ENCODE measurements around the gene IGLL5. TPM values are rescaled to one million over a fixed set of nuclear protein-coding genes. Genes with fewer than 3 reads are reported as not detected.
"Not testable (repeated sequence)": the region's sequence is repeated elsewhere in the genome, so short reads cannot be mapped to it uniquely, and the experiment has no call there.

IGLL5 gene
- total RNA-seq, 3 donors from 2014 or later (not counting 1 experiment from before 2014, with no cell fraction given): 0.38 to 124 (median 0.93) TPM

- Mint-ChIP-seq H3K4me3 (no peak overlapping the region), H3K36me3 (no peaks in the 10 kb centered on the region), H3K4me1 (peaks cover 0 to 9% of the 10 kb centered on the region in 2 donors), H3K27ac (no peak overlapping the region), H3K9me3 (no peaks in the 10 kb centered on the region), H3K27me3 (ENCODE audit: low read depth in 2 of 2) (peaks cover 10 to 18% of the 10 kb centered on the region in 2 donors)
- Histone ChIP-seq H3K36me3 (ENCODE audit: control insufficient read depth, insufficient read depth, low read length) (no peaks in the 10 kb centered on the region), H3K4me3 (ENCODE audit: low read length) (no peak overlapping the region), H3K4me1 (ENCODE audit: control insufficient read depth, insufficient read depth, low read length) (peaks cover 9% of the 10 kb centered on the region), H3K27me3 (ENCODE audit: control insufficient read depth, insufficient read depth, low read length) (peaks cover 2% of the 10 kb centered on the region), H3K27ac (ENCODE audit: low read length) (no peak overlapping the region), H3K9me3 (ENCODE audit: control insufficient read depth, insufficient read depth, low read length) (no peaks in the 10 kb centered on the region)
- DNase-seq (no peak), ATAC-seq (no peak)
- intact Hi-C loops (cut with micrococcal nuclease): no loop called here
- TF ChIP-seq CTCF (IDR thresholded peaks at IDR 0.05): no peak
- 88% methylated on average over 6 of the region's 6 CpGs for WGBS (ENCODE audit: insufficient coverage)
Observed at GRCh38 chr22:22895776-22896445, 8.3 kb downstream of the IGLL5 start.

GRCh38 chr22:22896601-22897000 is 9.0 kb downstream of the IGLL5 start:
- Histone ChIP-seq H3K27ac (ENCODE audit: low read length) (no peak overlapping the region), H3K9me3 (ENCODE audit: control insufficient read depth, insufficient read depth, low read length) (no peaks in the 10 kb centered on the region), H3K4me3 (ENCODE audit: low read length) (no peak overlapping the region), H3K36me3 (ENCODE audit: control insufficient read depth, insufficient read depth, low read length) (no peaks in the 10 kb centered on the region), H3K27me3 (ENCODE audit: control insufficient read depth, insufficient read depth, low read length) (peaks cover 2% of the 10 kb centered on the region), H3K4me1 (ENCODE audit: control insufficient read depth, insufficient read depth, low read length) (peaks cover 9% of the 10 kb centered on the region)
- DNase-seq (no peak), ATAC-seq (no peak)
- TF ChIP-seq CTCF (IDR thresholded peaks at IDR 0.05): no peak
- 79% methylated on average over 3 of the region's 3 CpGs for WGBS (ENCODE audit: insufficient coverage)
- Mint-ChIP-seq H3K36me3 (no peaks in the 10 kb centered on the region), H3K4me1 (peaks cover 0 to 9% of the 10 kb centered on the region in 2 donors), H3K4me3 (no peak overlapping the region), H3K9me3 (no peaks in the 10 kb centered on the region), H3K27me3 (ENCODE audit: low read depth in 2 of 2) (peaks cover 6 to 14% of the 10 kb centered on the region in 2 donors), H3K27ac (no peak overlapping the region)
- intact Hi-C loops (cut with micrococcal nuclease): no loop called here

DNA sequence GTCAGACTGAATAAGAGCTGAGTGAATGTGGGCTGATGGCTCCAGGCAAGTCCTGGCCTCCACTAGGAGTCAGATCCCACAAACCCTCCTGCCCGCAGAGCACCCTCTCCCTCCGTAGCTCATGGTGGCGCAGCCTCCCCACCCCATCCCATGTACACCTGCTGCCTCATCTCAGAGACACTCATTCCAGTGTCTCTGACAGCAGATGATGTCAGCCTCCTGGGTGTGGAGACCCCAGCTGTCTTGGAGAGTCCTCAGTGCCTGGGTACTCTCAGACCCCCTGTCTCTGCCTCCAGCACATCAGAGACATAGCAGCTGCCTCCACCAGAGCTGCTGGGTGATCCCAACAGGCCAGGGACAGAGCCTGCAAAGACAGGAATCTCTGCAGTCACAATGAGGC is 9.5 kb downstream of the IGLL5 start:
- Histone ChIP-seq H3K4me3 (ENCODE audit: low read length) (no peak overlapping the region), H3K27me3 (ENCODE audit: control insufficient read depth, insufficient read depth, low read length) (peaks cover 2% of the 10 kb centered on the region), H3K27ac (ENCODE audit: low read length) (no peak overlapping the region), H3K36me3 (ENCODE audit: control insufficient read depth, insufficient read depth, low read length) (no peaks in the 10 kb centered on the region), H3K9me3 (ENCODE audit: control insufficient read depth, insufficient read depth, low read length) (no peaks in the 10 kb centered on the region), H3K4me1 (ENCODE audit: control insufficient read depth, insufficient read depth, low read length) (peaks cover 9% of the 10 kb centered on the region)
- 92% methylated on average over 3 of the region's 3 CpGs for WGBS (ENCODE audit: insufficient coverage)
- no peak for TF ChIP-seq CTCF (IDR thresholded peaks at IDR 0.05)
- no peaks in the 10 kb centered on the region for H3K36me3 Mint-ChIP-seq
- H3K9me3 Mint-ChIP-seq: no peaks in the 10 kb centered on the region
- DNase-seq (no peak), ATAC-seq (no peak)
- no peak overlapping the region for H3K4me3 Mint-ChIP-seq
- intact Hi-C loops (cut with micrococcal nuclease): no loop called here
- H3K4me1 Mint-ChIP-seq: peaks cover 0 to 9% of the 10 kb centered on the region in 2 donors
- H3K27me3 Mint-ChIP-seq (ENCODE audit: low read depth in 2 of 2): peaks cover 8 to 14% of the 10 kb centered on the region in 2 donors
- H3K27ac Mint-ChIP-seq: no peak overlapping the region

GRCh38 chr22:22897947-22898346 is 10.3 kb downstream of the IGLL5 start:
- Mint-ChIP-seq H3K27ac (no peak overlapping the region), H3K4me3 (no peak overlapping the region), H3K9me3 (no peaks in the 10 kb centered on the region), H3K27me3 (ENCODE audit: low read depth in 2 of 2) (peaks cover 8 to 9% of the 10 kb centered on the region in 2 donors), H3K36me3 (no peaks in the 10 kb centered on the region), H3K4me1 (peaks cover 0 to 9% of the 10 kb centered on the region in 2 donors)
- intact Hi-C loops (cut with micrococcal nuclease): no loop called here
- no peaks in the 10 kb centered on the region for H3K36me3 ChIP-seq (ENCODE audit: control insufficient read depth, insufficient read depth, low read length)
- ATAC-seq (no peak), DNase-seq (no peak)
- H3K4me3 ChIP-seq (ENCODE audit: low read length): no peak overlapping the region
- peaks cover 2% of the 10 kb centered on the region for H3K27me3 ChIP-seq (ENCODE audit: control insufficient read depth, insufficient read depth, low read length)
- H3K4me1 ChIP-seq (ENCODE audit: control insufficient read depth, insufficient read depth, low read length): peaks cover 9% of the 10 kb centered on the region
- WGBS (ENCODE audit: insufficient coverage): 86% methylated on average over 4 of the region's 5 CpGs
- TF ChIP-seq CTCF (IDR thresholded peaks at IDR 0.05): no peak
- no peaks in the 10 kb centered on the region for H3K9me3 ChIP-seq (ENCODE audit: control insufficient read depth, insufficient read depth, low read length)
- H3K27ac ChIP-seq (ENCODE audit: low read length): no peak overlapping the region

DNA sequence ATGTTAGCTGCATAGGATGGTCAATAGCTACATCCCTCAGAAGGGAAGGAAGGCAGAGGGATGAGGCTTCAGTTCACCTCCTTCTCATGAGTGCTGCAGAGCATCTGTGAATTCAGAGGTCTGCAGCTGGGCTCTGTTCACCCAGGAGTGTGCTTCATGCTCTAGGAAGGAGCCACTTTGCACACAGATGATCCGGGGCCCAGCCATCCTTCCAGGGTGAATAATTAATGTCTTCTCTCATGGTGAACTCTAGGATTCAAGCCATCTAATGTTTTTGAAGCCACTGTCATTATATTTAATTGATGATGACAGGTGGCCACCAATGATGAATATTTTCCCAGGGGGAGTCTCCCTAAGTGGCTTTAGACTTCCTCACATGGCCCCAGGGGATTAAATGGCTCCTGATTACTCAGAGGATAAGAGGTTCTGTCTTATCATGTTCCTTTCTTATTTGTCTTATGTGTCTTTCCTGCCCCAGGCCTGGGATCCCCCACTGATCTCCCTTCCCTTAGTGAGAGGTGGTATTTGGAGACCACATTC is 10.9 kb downstream of the IGLL5 start:
- H3K27me3 Mint-ChIP-seq (ENCODE audit: low read depth in 2 of 2); H3K4me3 Mint-ChIP-seq; H3K27me3 ChIP-seq (ENCODE audit: control insufficient read depth, insufficient read depth, low read length); H3K27ac ChIP-seq (ENCODE audit: low read length); H3K9me3 Mint-ChIP-seq; ATAC-seq; H3K4me3 ChIP-seq (ENCODE audit: low read length); H3K9me3 ChIP-seq (ENCODE audit: control insufficient read depth, insufficient read depth, low read length); H3K36me3 ChIP-seq (ENCODE audit: control insufficient read depth, insufficient read depth, low read length); H3K4me1 Mint-ChIP-seq; H3K27ac Mint-ChIP-seq; H3K4me1 ChIP-seq (ENCODE audit: control insufficient read depth, insufficient read depth, low read length); H3K36me3 Mint-ChIP-seq; intact Hi-C loops (cut with micrococcal nuclease); DNase-seq: not testable (repeated sequence)
- 0% methylated on average over 1 of the region's 1 CpG for WGBS (ENCODE audit: insufficient coverage)

All from natural killer cell (primary cell).